ENCODE measurements around the gene SH3RF3. TPM values are rescaled to one million over a fixed set of nuclear protein-coding genes. Genes with fewer than 3 reads are reported as not detected.

The SH3RF3 gene
- total and polyA plus RNA-seq, 2 of the 13 experiments (the other 11 are each of a cell fraction or from before 2014, with no cell fraction given): 0.04 TPM; not detected in 1

GRCh38 chr2:109370399-109371035 lies 241.5 kb downstream of the SH3RF3 start:
- intact Hi-C loops (cut with micrococcal nuclease; ENCODE audit: unreplicated experiment): no loop called here
- no peaks in the 10 kb centered on the region for H4K20me1 ChIP-seq (ENCODE audit: insufficient read depth, low read length)
- FAIRE-seq (no peak), ATAC-seq (no peak), DNase-seq (ENCODE audit: low spot score) (no peak)
- H3K4me3 ChIP-seq (replicated peaks in 1 of 3; ENCODE audit: insufficient read depth in 1 of 3, low read depth in 2 of 3, low read length in 3 of 3): no peak overlapping the region
- ChIA-PET CTCF (ENCODE audit: low intra/inter-chr PET ratio, low total read pairs) (no interaction called here), POLR2A (no interaction called here)
- no peaks in the 10 kb centered on the region for H3K79me2 ChIP-seq (ENCODE audit: insufficient read depth, low read length)
- no TSS peak for BruUV-seq (replicated peaks)
- H3K4me2 ChIP-seq (ENCODE audit: low read depth, low read length): no peak overlapping the region
- no peaks in the 10 kb centered on the region for H3K9me3 ChIP-seq (ENCODE audit: low read length)
- H3K27me3 ChIP-seq (ENCODE audit: control insufficient read depth in 1 of 2, insufficient read depth in 2 of 2, low read length in 2 of 2): peaks cover 2 to 15% of the 10 kb centered on the region in 2 experiments; a peak in 2 of 5 replicates
- no peak for TF ChIP-seq FOXJ3 (CRISPR knock-in tag; IDR thresholded peaks at IDR 0.05; ENCODE audit: borderline replicate concordance)
- TF ChIP-seq ZNF30 (CRISPR knock-in tag; IDR thresholded peaks at IDR 0.05): no peak
- TF ChIP-seq IKZF5 (CRISPR knock-in tag; IDR thresholded peaks at IDR 0.05): no peak
- TF ChIP-seq SIX1 (CRISPR knock-in tag; IDR thresholded peaks at IDR 0.05; ENCODE audit: borderline replicate concordance): no peak
- H3K4me1 ChIP-seq (ENCODE audit: insufficient read depth, low read length): no peaks in the 10 kb centered on the region
- H3K27ac ChIP-seq (ENCODE audit: extremely low read length, insufficient read depth, low read length): no peak overlapping the region
- in situ Hi-C loops (cut with HindIII; ENCODE audit: extremely low pct_ligation_motif_present, low pct_unique_long_range_greater_than_20kb): no loop called here
- no peak overlapping the region for H3K9ac ChIP-seq (ENCODE audit: insufficient read depth, low read depth, low read length)
- no peaks in the 10 kb centered on the region for H3K36me3 ChIP-seq (replicated peaks in 1 of 2; ENCODE audit: control insufficient read depth in 1 of 2, insufficient read depth in 2 of 2, low read length in 2 of 2)
- H2AFZ ChIP-seq (ENCODE audit: low read length): no peak overlapping the region
- 60% methylated on average over 13 of the region's 13 CpGs for WGBS (ENCODE audit: low lambda C conversion rate)

GRCh38 chr2:109371481-109372170 lies 242.6 kb downstream of the SH3RF3 start:
- no peak overlapping the region for H2AFZ ChIP-seq (ENCODE audit: low read length)
- no peak for FAIRE-seq
- no peak for TF ChIP-seq HNF1A (IDR thresholded peaks at IDR 0.05; ENCODE audit: low read depth)
- TF ChIP-seq HNF1A (CRISPR knock-in tag; IDR thresholded peaks at IDR 0.05; ENCODE audit: borderline replicate concordance): no peak
- TF ChIP-seq BORCS8-MEF2B (CRISPR knock-in tag; IDR thresholded peaks at IDR 0.05): no peak
- no peak for TF ChIP-seq ZNF543 (CRISPR knock-in tag; IDR thresholded peaks at IDR 0.05)
- intact Hi-C loops (cut with micrococcal nuclease; ENCODE audit: unreplicated experiment) (no loop called here), in situ Hi-C loops (cut with HindIII; ENCODE audit: extremely low pct_ligation_motif_present, low pct_unique_long_range_greater_than_20kb) (no loop called here)
- H3K4me2 ChIP-seq (ENCODE audit: low read depth, low read length): no peak overlapping the region
- H3K9me3 ChIP-seq (ENCODE audit: low read length): no peaks in the 10 kb centered on the region
- no TSS peak for BruUV-seq (replicated peaks)
- ChIA-PET CTCF (ENCODE audit: low intra/inter-chr PET ratio, low total read pairs) (no interaction called here), POLR2A (no interaction called here)
- DNase-seq (ENCODE audit: low spot score): no peak
- no peak overlapping the region for H3K9ac ChIP-seq (ENCODE audit: insufficient read depth, low read depth, low read length)
- no peak overlapping the region for H3K4me3 ChIP-seq (replicated peaks in 1 of 3; ENCODE audit: insufficient read depth in 1 of 3, low read depth in 2 of 3, low read length in 3 of 3)
- ATAC-seq: no peak
- no peaks in the 10 kb centered on the region for H3K36me3 ChIP-seq (replicated peaks in 1 of 2; ENCODE audit: control insufficient read depth in 1 of 2, insufficient read depth in 2 of 2, low read length in 2 of 2)
- no peaks in the 10 kb centered on the region for H3K4me1 ChIP-seq (ENCODE audit: insufficient read depth, low read length)
- no peak overlapping the region for H3K27ac ChIP-seq (ENCODE audit: extremely low read length, insufficient read depth, low read length)
- H3K27me3 ChIP-seq (ENCODE audit: control insufficient read depth in 1 of 2, insufficient read depth in 2 of 2, low read length in 2 of 2): peaks cover 2 to 15% of the 10 kb centered on the region in 2 experiments; a peak in 2 of 5 replicates
- H4K20me1 ChIP-seq (ENCODE audit: insufficient read depth, low read length): no peaks in the 10 kb centered on the region
- WGBS (ENCODE audit: low lambda C conversion rate): 63% methylated on average over 17 of the region's 18 CpGs
- no peaks in the 10 kb centered on the region for H3K79me2 ChIP-seq (ENCODE audit: insufficient read depth, low read length)
